ENCODE measurements around the gene ELOVL3. TPM values are rescaled to one million over a fixed set of nuclear protein-coding genes. Genes with fewer than 3 reads are reported as not detected.

The ELOVL3 gene
- under 0.01 and 0.36 TPM in 2 replicates for total RNA-seq

GRCh38 chr10:102225646-102226541 is at the start of gene ELOVL3:
Gene ELOVL3, plus strand, starts transcription at chr10:102226299. Its CDS starts 250 bp downstream, at chr10:102226549.

GRCh38 chr10:102241444-102242117 is 15.5 kb downstream of the ELOVL3 start, which contains the start of gene PITX3:
Gene PITX3, minus strand, starts transcription at chr10:102241512. Its CDS starts 9,432 bp downstream, at chr10:102232080.

GRCh38 chr10:102245082-102245931 is 19.2 kb downstream of the ELOVL3 start, which contains the start of gene GBF1:
Gene GBF1, plus strand, starts transcription at chr10:102245532. Its CDS starts 13,407 bp downstream, at chr10:102258939.

Other genes with a start within 250 kb of the ELOVL3 start
- gene ARMH3, start 170.1 kb upstream of the ELOVL3 start, total RNA-seq, result 9.9 and 17.8 TPM in 2 replicates
- 32.8 and 38.6 TPM in 2 replicates for gene HPS6, start 160.9 kb upstream of the ELOVL3 start, total RNA-seq
- 29.0 and 60.6 TPM in 2 replicates for gene LDB1, start 105.9 kb upstream of the ELOVL3 start, total RNA-seq
- 17.1 and 35.0 TPM in 2 replicates for gene PPRC1, start 93.3 kb upstream of the ELOVL3 start, total RNA-seq
- gene NOLC1, start 73.9 kb upstream of the ELOVL3 start, total RNA-seq, result 76.6 and 126 TPM in 2 replicates
- not detected in 2 replicates for gene PITX3, start 15.2 kb downstream of the ELOVL3 start, total RNA-seq
- gene GBF1, start 19.2 kb downstream of the ELOVL3 start, total RNA-seq, result 15.7 and 39.8 TPM in 2 replicates
- 17.8 and 30.3 TPM in 2 replicates for gene NFKB2, start 169.4 kb downstream of the ELOVL3 start, total RNA-seq
- 0.68 and 0.71 TPM in 2 replicates for gene PSD, start 192.5 kb downstream of the ELOVL3 start, total RNA-seq
- gene FBXL15, start 194.5 kb downstream of the ELOVL3 start, total RNA-seq, result 8.4 and 9.6 TPM in 2 replicates
- gene CUEDC2, start 206.3 kb downstream of the ELOVL3 start, total RNA-seq, result 30.8 and 32.5 TPM in 2 replicates
- 2.1 and 4.4 TPM in 2 replicates for gene C10orf95, start 225.2 kb downstream of the ELOVL3 start, total RNA-seq